Activated CD8-positive, alpha-beta T cell treated with anti-CD3 and anti-CD28 coated beads for 36 hours (primary cell): ENCODE measurements around the gene INTS15. TPM values are rescaled to one million over a fixed set of nuclear protein-coding genes. Genes with fewer than 3 reads are reported as not detected.
A peak's percentile ranks its signal among the peaks of the same experiment; 100 is the strongest.

Experiments used
- ATAC-seq: fragments of 200-7000 bp; cut with Tn5 transposase; one replicate; pipeline ENCODE4 v1.10.0; 2021; ENCODE audit warnings: mild to moderate bottlenecking, moderate library complexity
- CTCF ChIA-PET: fragments of 350-600 bp; sonication (Branson Sonifier 250); formaldehyde crosslinking; loops from one replicate; lab custom pipeline; 2021; ENCODE audit warnings: antibody characterized with exemption; lab: Charles Lee
- POLR2A ChIA-PET: fragments of 350-600 bp; sonication (Branson Sonifier 250); formaldehyde crosslinking; loops from one replicate; lab custom pipeline; 2021; ENCODE audit warnings: antibody characterized with exemption; lab: Charles Lee
- DNase-seq: peaks from one replicate; pipeline ENCODE4 v3.0.0-alpha.2; 2020
- H3K27ac Mint-ChIP-seq: one replicate; pipeline ENCODE4 v1.8.0; 2021; ENCODE audit warnings: mild to moderate bottlenecking, mixed read lengths
- H3K27me3 Mint-ChIP-seq: one replicate; pipeline ENCODE4 v1.8.0; 2021; ENCODE audit warnings: mixed read lengths
- H3K36me3 Mint-ChIP-seq: one replicate; pipeline ENCODE4 v1.8.0; 2021; ENCODE audit warnings: low read depth, mixed read lengths
- H3K4me1 Mint-ChIP-seq: one replicate; pipeline ENCODE4 v1.8.0; 2021; ENCODE audit warnings: low read depth, mixed read lengths
- H3K4me3 Mint-ChIP-seq: one replicate; pipeline ENCODE4 v1.8.0; 2021; ENCODE audit warnings: mild to moderate bottlenecking, moderate library complexity, mixed read lengths
- H3K9me3 Mint-ChIP-seq: one replicate; pipeline ENCODE4 v1.8.0; 2021; ENCODE audit warnings: mixed read lengths
- intact Hi-C: fragments of 100-400 bp; cut with micrococcal nuclease; formaldehyde crosslinking; loops from one replicate; pipeline ENCODE4 v1.10.0; 2022
- total RNA-seq, 2 experiments: library from RNA; stranded (reverse); gene quantifications; one replicate each; pipeline ENCODE4 v1.2.3, GENCODE V29; 2021
- TF ChIP-seq, protein P1 (sequence below): fragments of 200-600 bp; IDR thresholded peaks from one replicate; pipeline ENCODE4 v1.8.0; 2022; ENCODE audit warnings: antibody characterized with exemption, mild to moderate bottlenecking

Gene INTS15
- total RNA-seq, 2 experiments from 2014 or later: 26.8 to 29.8 TPM

DNA sequence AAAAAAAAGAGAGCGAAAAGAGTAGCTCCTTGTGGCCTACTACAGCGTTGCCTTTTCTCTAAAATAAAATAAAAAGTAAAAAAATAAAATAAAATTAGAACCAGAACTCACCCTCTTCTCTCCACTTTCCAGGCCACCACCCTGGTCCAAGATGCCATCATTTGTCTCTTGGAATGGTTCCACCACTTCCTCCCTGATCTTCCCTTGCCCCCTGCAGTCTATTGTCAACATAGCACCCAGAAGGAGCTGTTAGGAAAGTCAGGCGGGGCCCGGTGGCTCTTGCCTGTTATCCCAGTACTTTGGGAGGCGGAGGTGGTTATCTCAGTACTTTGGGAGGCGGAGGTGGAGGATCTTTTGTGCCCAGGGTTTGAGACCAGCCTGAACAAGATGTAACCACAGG, 31.0 kb upstream of the INTS15 start:
- ChIA-PET CTCF (interaction anchor here (0.6 to 2.0 kb wide), 21 partner anchors 9 to 96 kb away, joined by 3 to 9 read pairs (median 5); partner anchors contain the start of gene ZDHHC4), POLR2A (interaction anchor here (0.7 to 1.5 kb wide), 4 partner anchors 10 to 87 kb away, joined by 3 read pairs; no protein-coding TSS in a partner anchor)
- Mint-ChIP-seq H3K27ac (no peak overlapping the region), H3K9me3 (no peaks in the 10 kb centered on the region), H3K4me1 (peaks cover 4% of the 10 kb centered on the region), H3K4me3 (no peak overlapping the region), H3K36me3 (no peaks in the 10 kb centered on the region), H3K27me3 (no peaks in the 10 kb centered on the region)
- ATAC-seq (peak; percentile 71), DNase-seq (peak; percentile 54)
- intact Hi-C loops: no loop called here
- TF ChIP-seq, protein P1, sequence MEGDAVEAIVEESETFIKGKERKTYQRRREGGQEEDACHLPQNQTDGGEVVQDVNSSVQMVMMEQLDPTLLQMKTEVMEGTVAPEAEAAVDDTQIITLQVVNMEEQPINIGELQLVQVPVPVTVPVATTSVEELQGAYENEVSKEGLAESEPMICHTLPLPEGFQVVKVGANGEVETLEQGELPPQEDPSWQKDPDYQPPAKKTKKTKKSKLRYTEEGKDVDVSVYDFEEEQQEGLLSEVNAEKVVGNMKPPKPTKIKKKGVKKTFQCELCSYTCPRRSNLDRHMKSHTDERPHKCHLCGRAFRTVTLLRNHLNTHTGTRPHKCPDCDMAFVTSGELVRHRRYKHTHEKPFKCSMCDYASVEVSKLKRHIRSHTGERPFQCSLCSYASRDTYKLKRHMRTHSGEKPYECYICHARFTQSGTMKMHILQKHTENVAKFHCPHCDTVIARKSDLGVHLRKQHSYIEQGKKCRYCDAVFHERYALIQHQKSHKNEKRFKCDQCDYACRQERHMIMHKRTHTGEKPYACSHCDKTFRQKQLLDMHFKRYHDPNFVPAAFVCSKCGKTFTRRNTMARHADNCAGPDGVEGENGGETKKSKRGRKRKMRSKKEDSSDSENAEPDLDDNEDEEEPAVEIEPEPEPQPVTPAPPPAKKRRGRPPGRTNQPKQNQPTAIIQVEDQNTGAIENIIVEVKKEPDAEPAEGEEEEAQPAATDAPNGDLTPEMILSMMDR: peak; percentile 58

DNA sequence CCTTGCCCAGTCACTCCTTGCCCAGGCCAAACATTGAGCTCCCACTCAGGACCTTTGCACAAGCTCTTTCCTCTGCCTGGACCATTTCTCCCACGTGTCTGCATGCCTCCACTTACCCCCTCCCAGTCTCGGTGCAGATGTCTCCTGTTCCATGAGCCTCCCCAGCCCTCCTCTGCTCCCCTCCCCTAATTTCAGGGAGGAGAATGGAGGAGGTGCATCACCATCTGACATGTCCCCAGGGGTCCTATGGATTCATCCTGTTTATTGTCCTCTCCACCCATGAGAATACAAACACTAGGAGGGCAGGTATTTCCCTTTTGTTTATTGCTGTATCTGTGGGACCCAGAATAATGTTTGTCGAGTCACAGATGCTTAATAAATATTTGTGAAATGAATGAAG, 29.9 kb upstream of the INTS15 start:
- intact Hi-C loops: no loop called here
- CTCF ChIA-PET: interaction anchor here (1.2 to 2.0 kb wide), 7 partner anchors 12 to 49 kb away, joined by 5 to 9 read pairs (median 6); no protein-coding TSS in a partner anchor
- no peak for ATAC-seq

DNA sequence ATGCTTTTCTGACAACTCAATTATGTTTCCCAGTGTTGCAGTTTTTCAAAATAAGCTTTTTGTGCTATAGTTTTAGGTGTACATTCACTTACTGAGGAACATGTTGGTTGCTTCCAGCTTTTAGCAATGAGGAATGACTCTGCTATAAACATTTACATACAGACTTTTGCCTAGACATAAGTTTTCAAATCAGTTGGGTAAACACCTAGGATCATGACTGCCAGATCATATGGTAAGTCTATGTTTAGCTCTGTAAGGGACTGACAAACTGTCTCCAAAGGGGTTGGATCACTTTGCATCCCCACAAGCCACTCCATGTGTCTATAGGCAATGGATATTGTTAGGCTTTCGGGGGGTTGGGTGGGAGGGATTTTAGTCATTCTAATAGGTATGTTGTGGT, 27.7 kb upstream of the INTS15 start:
- H3K27me3 Mint-ChIP-seq: no peaks in the 10 kb centered on the region
- intact Hi-C loops: no loop called here
- H3K27ac Mint-ChIP-seq: no peak overlapping the region
- TF ChIP-seq, protein P1: no peak
- ATAC-seq: no peak
- H3K4me1 Mint-ChIP-seq: no peaks in the 10 kb centered on the region
- no peaks in the 10 kb centered on the region for H3K9me3 Mint-ChIP-seq
- H3K4me3 Mint-ChIP-seq: no peak overlapping the region
- no peak for DNase-seq
- ChIA-PET POLR2A (no interaction called here), CTCF (interaction anchor here (1.0 kb wide), 1 partner anchor 41 kb away, joined by 3 read pairs; no protein-coding TSS in a partner anchor)
- H3K36me3 Mint-ChIP-seq: no peaks in the 10 kb centered on the region

More for the DNA sequence above, 29.9 kb upstream of the INTS15 start:
- no peak overlapping the region for H3K4me3 Mint-ChIP-seq
- no peak overlapping the region for H3K27ac Mint-ChIP-seq
- POLR2A ChIA-PET: interaction anchor here (1.5 kb wide), 1 partner anchor 80 kb away, joined by 3 read pairs; no protein-coding TSS in a partner anchor
- DNase-seq: no peak
- H3K9me3 Mint-ChIP-seq: no peaks in the 10 kb centered on the region
- TF ChIP-seq, protein P1: no peak
- H3K4me1 Mint-ChIP-seq: peaks cover 2% of the 10 kb centered on the region
- no peaks in the 10 kb centered on the region for H3K36me3 Mint-ChIP-seq
- H3K27me3 Mint-ChIP-seq: no peaks in the 10 kb centered on the region

DNA sequence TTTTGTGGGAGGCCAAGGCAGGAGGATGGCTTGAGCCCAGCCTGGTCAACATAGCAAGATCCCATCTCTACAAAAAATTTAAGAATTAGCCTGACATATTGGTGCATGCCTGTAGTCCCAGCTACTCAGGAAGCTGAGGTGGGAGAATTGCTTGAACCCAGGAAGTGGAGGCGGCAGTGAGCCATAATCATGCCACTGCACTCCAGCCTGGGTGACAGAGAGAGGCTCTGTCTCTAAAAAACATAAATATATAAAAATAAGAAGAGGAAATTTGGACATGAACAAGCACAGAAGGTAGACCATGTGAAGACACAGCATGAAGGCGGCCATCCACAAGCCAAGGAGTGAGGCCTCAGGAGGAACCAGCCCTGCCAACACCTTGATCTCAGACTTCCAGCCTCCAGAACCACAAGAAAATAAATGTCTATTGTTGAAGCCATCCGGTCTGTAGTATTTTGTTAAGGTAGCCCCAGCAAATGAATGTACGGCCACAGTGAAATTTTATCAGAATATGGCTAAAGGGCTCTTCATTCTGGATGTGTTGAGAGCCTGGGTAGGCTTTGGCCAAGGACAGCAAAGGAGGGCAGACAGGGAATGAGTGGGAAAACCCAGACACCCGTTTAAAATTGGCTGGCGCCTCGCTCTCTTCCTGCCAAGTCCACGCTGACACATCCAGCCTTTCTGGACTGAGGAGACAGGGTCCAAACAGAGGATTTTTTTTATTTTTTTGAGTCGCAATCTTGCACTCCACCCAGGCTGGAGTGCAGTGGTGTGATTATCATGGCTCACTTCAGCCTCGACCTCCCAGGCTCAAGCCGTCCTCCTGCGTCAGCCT, 25.7 kb upstream of the INTS15 start:
- intact Hi-C loops: no loop called here
- H3K27ac Mint-ChIP-seq: no peak overlapping the region
- no peaks in the 10 kb centered on the region for H3K4me1 Mint-ChIP-seq
- ATAC-seq: no peak
- H3K36me3 Mint-ChIP-seq: no peaks in the 10 kb centered on the region
- no peaks in the 10 kb centered on the region for H3K9me3 Mint-ChIP-seq
- POLR2A ChIA-PET: no interaction called here
- TF ChIP-seq, protein P1: no peak
- CTCF ChIA-PET: no interaction called here
- H3K27me3 Mint-ChIP-seq: no peaks in the 10 kb centered on the region
- DNase-seq: no peak
- no peak overlapping the region for H3K4me3 Mint-ChIP-seq

DNA sequence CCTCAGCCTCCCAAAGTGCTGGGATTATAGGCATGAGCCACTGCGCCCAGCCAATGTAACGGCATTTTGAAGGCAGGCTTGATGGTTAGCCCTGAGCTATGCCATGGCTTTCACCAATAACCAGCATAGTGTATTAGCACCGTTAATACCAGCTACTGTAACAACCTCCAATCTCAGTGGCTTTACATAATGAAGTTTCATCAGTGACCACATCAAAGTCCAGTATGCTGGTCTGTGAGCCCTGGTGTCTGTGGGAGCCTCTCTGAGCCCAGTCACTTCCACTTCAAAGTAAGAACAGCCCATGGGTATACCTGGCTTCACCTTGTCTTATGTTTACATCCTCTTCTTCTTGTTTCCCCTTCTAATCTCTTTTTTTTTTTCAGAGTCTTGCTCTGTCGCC, 24.2 kb upstream of the INTS15 start:
- no peaks in the 10 kb centered on the region for H3K4me1 Mint-ChIP-seq
- ChIA-PET CTCF (interaction anchor here (1.0 kb wide), 1 partner anchor 50 kb away, joined by 3 read pairs; no protein-coding TSS in a partner anchor), POLR2A (no interaction called here)
- no peaks in the 10 kb centered on the region for H3K36me3 Mint-ChIP-seq
- H3K27ac Mint-ChIP-seq: no peak overlapping the region
- intact Hi-C loops: no loop called here
- H3K4me3 Mint-ChIP-seq: no peak overlapping the region
- no peaks in the 10 kb centered on the region for H3K9me3 Mint-ChIP-seq
- no peak for DNase-seq
- TF ChIP-seq, protein P1: no peak
- no peaks in the 10 kb centered on the region for H3K27me3 Mint-ChIP-seq
- no peak for ATAC-seq
